Ishikawa (cell line): Measurements from ENCODE around the gene CNTN1.

Source experiments
- CEBPB ChIP-seq: IDR thresholded peaks from 2 replicates; pipeline ENCODE4 v1.6.1; 2012
- CREB1 ChIP-seq: IDR thresholded peaks from 2 replicates; pipeline ENCODE4 v1.6.1; 2012; ENCODE audit warnings: low read depth
- EGR1 ChIP-seq: IDR thresholded peaks from 2 replicates; pipeline ENCODE4 v1.6.1; 2012
- EP300 ChIP-seq: IDR thresholded peaks from 2 replicates; pipeline ENCODE4 v1.6.1; 2012; ENCODE audit warnings: borderline replicate concordance
- FOXM1 ChIP-seq: IDR thresholded peaks from 2 replicates; pipeline ENCODE4 v1.6.1; 2012; ENCODE audit warnings: low read depth, borderline replicate concordance
- MAX ChIP-seq: IDR thresholded peaks from 2 replicates; pipeline ENCODE4 v1.6.1; 2012
- NFIC ChIP-seq: IDR thresholded peaks from 2 replicates; pipeline ENCODE4 v1.6.1; 2012
- RAD21 ChIP-seq: IDR thresholded peaks from 2 replicates; pipeline ENCODE4 v1.6.1; 2012; ENCODE audit warnings: low read depth
- REST ChIP-seq: IDR thresholded peaks from 2 replicates; pipeline ENCODE4 v1.6.1; 2012; ENCODE audit warnings: low read depth, mild to moderate bottlenecking
- TAF1 ChIP-seq: IDR thresholded peaks from 2 replicates; pipeline ENCODE4 v1.6.1; 2012; ENCODE audit warnings: low read depth, mild to moderate bottlenecking
- TCF12 ChIP-seq: IDR thresholded peaks from 2 replicates; pipeline ENCODE4 v1.6.1; 2012; ENCODE audit warnings: low read depth
- TEAD4 ChIP-seq: IDR thresholded peaks from 2 replicates; pipeline ENCODE4 v1.6.1; 2012
- YY1 ChIP-seq: IDR thresholded peaks from 2 replicates; pipeline ENCODE4 v1.6.1; 2012; ENCODE audit warnings: low read depth
- ZBTB7A ChIP-seq: IDR thresholded peaks from 2 replicates; pipeline ENCODE4 v1.6.1; 2012; ENCODE audit warnings: low read depth
- TF ChIP-seq, protein P1 (sequence below): IDR thresholded peaks from 2 replicates; pipeline ENCODE4 v1.6.1; 2012

Gene CNTN1

GRCh38 chr12:41121374-41121773 lies 429.1 kb downstream of the CNTN1 start:
- no peak for TF ChIP-seq ZBTB7A
- TF ChIP-seq EGR1, result no peak
- no peak for TF ChIP-seq CEBPB
- TF ChIP-seq RAD21, result no peak
- TF ChIP-seq TEAD4, result no peak
- no peak for TF ChIP-seq EP300
- no peak for TF ChIP-seq NFIC
- TF ChIP-seq CREB1, result no peak
- TF ChIP-seq, protein P1, sequence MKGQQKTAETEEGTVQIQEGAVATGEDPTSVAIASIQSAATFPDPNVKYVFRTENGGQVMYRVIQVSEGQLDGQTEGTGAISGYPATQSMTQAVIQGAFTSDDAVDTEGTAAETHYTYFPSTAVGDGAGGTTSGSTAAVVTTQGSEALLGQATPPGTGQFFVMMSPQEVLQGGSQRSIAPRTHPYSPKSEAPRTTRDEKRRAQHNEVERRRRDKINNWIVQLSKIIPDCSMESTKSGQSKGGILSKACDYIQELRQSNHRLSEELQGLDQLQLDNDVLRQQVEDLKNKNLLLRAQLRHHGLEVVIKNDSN, result no peak
- TF ChIP-seq TAF1, result no peak
- no peak for TF ChIP-seq MAX
- TF ChIP-seq REST, result no peak
- no peak for TF ChIP-seq FOXM1
- no peak for TF ChIP-seq TCF12
- no peak for TF ChIP-seq YY1
